ENCODE results near the gene TECTA.
A peak's percentile ranks its signal among the peaks of the same experiment; 100 is the strongest.

Gene TECTA

GRCh38 chr11:121100943-121101342, at the start of gene TECTA:
TECTA (plus strand) TSS chr11:121101243; CDS start chr11:121102666, 1,423 bp downstream.
- no peak for DNase-seq (ENCODE audit: low read depth)
- TF ChIP-seq CTCF (IDR thresholded peaks at IDR 0.05; ENCODE audit: insufficient read depth, low read depth, low read length, missing control alignments), result no peak
- no peak within 1 kb of the TSS for H3K4me3 ChIP-seq (ENCODE audit: low read depth, low read length)

GRCh38 chr11:121053244-121053643, 47.8 kb upstream of the TECTA start:
- no peak for DNase-seq (ENCODE audit: low read depth)
- TF ChIP-seq CTCF (IDR thresholded peaks at IDR 0.05; ENCODE audit: insufficient read depth, low read depth, low read length, missing control alignments), result no peak

GRCh38 chr11:121054266-121054665, 46.8 kb upstream of the TECTA start:
- no peak for TF ChIP-seq CTCF (IDR thresholded peaks at IDR 0.05; ENCODE audit: insufficient read depth, low read depth, low read length, missing control alignments)
- DNase-seq (ENCODE audit: low read depth), result no peak
- H3K4me3 ChIP-seq (ENCODE audit: low read depth, low read length), result no peak overlapping the region

More at GRCh38 chr11:121053244-121053643, 47.8 kb upstream of the TECTA start:
- H3K4me3 ChIP-seq (ENCODE audit: low read depth, low read length), result no peak overlapping the region

GRCh38 chr11:121055076-121055475, 46.0 kb upstream of the TECTA start:
- DNase-seq (ENCODE audit: low read depth), result no peak
- TF ChIP-seq CTCF (IDR thresholded peaks at IDR 0.05; ENCODE audit: insufficient read depth, low read depth, low read length, missing control alignments), result no peak
- H3K4me3 ChIP-seq (ENCODE audit: low read depth, low read length), result no peak overlapping the region

GRCh38 chr11:121057922-121058321, 43.1 kb upstream of the TECTA start:
- TF ChIP-seq CTCF (IDR thresholded peaks at IDR 0.05; ENCODE audit: insufficient read depth, low read depth, low read length, missing control alignments), result no peak
- no peak overlapping the region for H3K4me3 ChIP-seq (ENCODE audit: low read depth, low read length)
- no peak for DNase-seq (ENCODE audit: low read depth)

GRCh38 chr11:121058941-121059340, 42.1 kb upstream of the TECTA start:
- no peak for DNase-seq (ENCODE audit: low read depth)
- no peak overlapping the region for H3K4me3 ChIP-seq (ENCODE audit: low read depth, low read length)
- no peak for TF ChIP-seq CTCF (IDR thresholded peaks at IDR 0.05; ENCODE audit: insufficient read depth, low read depth, low read length, missing control alignments)

- peak; percentile 82 for DNase-seq (ENCODE audit: low read depth)
- TF ChIP-seq CTCF (IDR thresholded peaks at IDR 0.05; ENCODE audit: insufficient read depth, low read depth, low read length, missing control alignments), result no peak
- H3K4me3 ChIP-seq (ENCODE audit: low read depth, low read length), result no peak overlapping the region
Measured at GRCh38 chr11:121059605-121060004, 41.4 kb upstream of the TECTA start.
